ENCODE results near the gene FRAS1.

GRCh38 chr4:78417603-78418002, 360.5 kb downstream of the FRAS1 start:
- TF ChIP-seq CTCF (IDR thresholded peaks at IDR 0.05) (no peak), POLR2A (IDR thresholded peaks at IDR 0.05) (no peak), POLR2AphosphoS5 (IDR thresholded peaks at IDR 0.05) (no peak)

Measured in breast epithelium (tissue), 3 donors.